Measurements from ENCODE around the gene GLT1D1.

GRCh38 chr12:128811806-128812205 lies 41.5 kb upstream of the GLT1D1 start:
- TF ChIP-seq CTCF (IDR thresholded peaks at IDR 0.05) (no peak), POLR2A (IDR thresholded peaks at IDR 0.05) (no peak)

Data from Peyer's patch (tissue), 4 donors.